Caco-2 (cell line): ENCODE data around the gene ATAD3B. TPM values are rescaled to one million over a fixed set of nuclear protein-coding genes. Genes with fewer than 3 reads are reported as not detected.
"Not testable (repeated sequence)": the region's sequence is repeated elsewhere in the genome, so short reads cannot be mapped to it uniquely, and the experiment has no call there.

Source experiments
- BruUV-seq: library from RNA; stranded (reverse); fragments of 400-500 nt; replicated peaks from 2 replicates; lab custom pipeline; 2021; lab: Mats Ljungman, UMichigan
- CTCF ChIA-PET: fragments of 300-600 bp; sonication (Branson Sonifier 250); formaldehyde crosslinking; loops from one replicate; lab custom pipeline; 2022; ENCODE audit warnings: antibody characterized with exemption; lab: Charles Lee
- POLR2A ChIA-PET: fragments of 300-600 bp; sonication (Branson Sonifier 250); formaldehyde crosslinking; loops from one replicate; lab custom pipeline; 2022; ENCODE audit warnings: antibody characterized with exemption; lab: Charles Lee
- DNase-seq, 2 experiments: peaks; one replicate each; pipeline versions ENCODE4 v3.0.0 to v3.0.0-alpha.2; 2020 to 2022
- H3K27me3 ChIP-seq: replicated peaks from 2 replicates; pipeline ENCODE4 v1.6.0; 2011; ENCODE audit warnings: low read length; ENCODE audit not compliant: control insufficient read depth, insufficient read depth
- H3K36me3 ChIP-seq: 2 replicates; pipeline ENCODE4 v1.5.1; 2011; ENCODE audit warnings: low read length; ENCODE audit not compliant: control insufficient read depth, insufficient read depth
- H3K4me1 ChIP-seq: fragments of 250-450 bp; sonication (Bioruptor Pico); 2 replicates; pipeline ENCODE4 v1.5.1; 2020; ENCODE audit warnings: mild to moderate bottlenecking
- H3K4me3 ChIP-seq: 2 replicates; pipeline ENCODE4 v1.5.1; 2011; ENCODE audit warnings: low read depth, mild to moderate bottlenecking, control low read depth, low read length
- H3K9me3 ChIP-seq: fragments of 250-450 bp; sonication (Bioruptor Pico); 2 replicates; pipeline ENCODE4 v1.5.1; 2020; ENCODE audit warnings: mild to moderate bottlenecking, moderate library complexity
- H3K27ac Mint-ChIP-seq: one replicate; pipeline ENCODE4 v1.8.0; 2022; ENCODE audit warnings: mixed read lengths; ENCODE audit not compliant: unreplicated experiment
- H3K27me3 Mint-ChIP-seq: one replicate; pipeline ENCODE4 v1.8.0; 2022; ENCODE audit warnings: mixed read lengths; ENCODE audit not compliant: insufficient read depth, unreplicated experiment
- H3K36me3 Mint-ChIP-seq: one replicate; pipeline ENCODE4 v1.8.0; 2022; ENCODE audit warnings: mild to moderate bottlenecking, mixed read lengths; ENCODE audit not compliant: insufficient read depth, unreplicated experiment
- H3K4me1 Mint-ChIP-seq: one replicate; pipeline ENCODE4 v1.8.0; 2022; ENCODE audit warnings: low read depth, mixed read lengths; ENCODE audit not compliant: unreplicated experiment
- H3K4me3 Mint-ChIP-seq: one replicate; pipeline ENCODE4 v1.8.0; 2022; ENCODE audit warnings: mild to moderate bottlenecking, moderate library complexity, mixed read lengths; ENCODE audit not compliant: unreplicated experiment
- H3K9me3 Mint-ChIP-seq: one replicate; pipeline ENCODE4 v1.8.0; 2022; ENCODE audit warnings: mixed read lengths; ENCODE audit not compliant: unreplicated experiment
- CTCF ChIP-seq, 2 experiments: fragments of 200-600 bp in 1 of 2; IDR thresholded peaks; 1 replicate in 1 of 2; 2 replicates in 1 of 2; pipeline versions ENCODE4 v1.5.1 to v1.8.0; 2011 to 2022; ENCODE audit warnings: antibody characterized with exemption in 1 of 2, control low read depth in 1 of 2, inconsistent platforms in 1 of 2, low read depth in 1 of 2, low read length in 1 of 2, mild to moderate bottlenecking in 1 of 2, moderate library complexity in 1 of 2; ENCODE audit not compliant: insufficient read depth in 1 of 2, severe bottlenecking in 1 of 2, unreplicated experiment in 1 of 2
- intact Hi-C: fragments of 100-400 bp; cut with micrococcal nuclease; formaldehyde crosslinking; loops from one replicate; pipeline ENCODE4 v1.10.0; 2022; ENCODE audit not compliant: unreplicated experiment
- total RNA-seq: library from RNA; stranded (reverse); gene quantifications from 2 replicates; pipeline ENCODE4 v1.2.3, GENCODE V29; 2022

ATAD3B gene
- total RNA-seq, 1 experiment from 2014 or later, result 48.1 TPM

GRCh38 chr1:1459156-1459555, 12.4 kb upstream of the ATAD3B start:
- H3K9me3 ChIP-seq, H3K27me3 Mint-ChIP-seq, BruUV-seq, DNase-seq, H3K36me3 ChIP-seq, H3K36me3 Mint-ChIP-seq, intact Hi-C loops, H3K9me3 Mint-ChIP-seq, H3K4me3 ChIP-seq, CTCF ChIA-PET, H3K4me1 Mint-ChIP-seq, H3K4me3 Mint-ChIP-seq, H3K4me1 ChIP-seq, POLR2A ChIA-PET, H3K27me3 ChIP-seq, H3K27ac Mint-ChIP-seq: not testable (repeated sequence)

- H3K4me3 Mint-ChIP-seq, H3K4me1 Mint-ChIP-seq, intact Hi-C loops, POLR2A ChIA-PET, H3K36me3 Mint-ChIP-seq, H3K36me3 ChIP-seq, H3K27me3 ChIP-seq, H3K9me3 Mint-ChIP-seq, H3K4me1 ChIP-seq, BruUV-seq, CTCF ChIA-PET, H3K9me3 ChIP-seq, H3K27me3 Mint-ChIP-seq, H3K27ac Mint-ChIP-seq, H3K4me3 ChIP-seq, DNase-seq: not testable (repeated sequence)
Observed at GRCh38 chr1:1459711-1460110, 11.9 kb upstream of the ATAD3B start.

GRCh38 chr1:1460540-1461130, 10.9 kb upstream of the ATAD3B start:
- DNase-seq, result no peak
- ChIA-PET CTCF (no interaction called here), POLR2A (no interaction called here)
- Mint-ChIP-seq H3K9me3 (no peaks in the 10 kb centered on the region), H3K36me3 (no peaks in the 10 kb centered on the region), H3K27me3 (no peaks in the 10 kb centered on the region), H3K27ac (no peak overlapping the region), H3K4me1 (no peaks in the 10 kb centered on the region), H3K4me3 (no peak overlapping the region)
- Histone ChIP-seq H3K9me3 (no peaks in the 10 kb centered on the region), H3K4me3 (no peak overlapping the region), H3K4me1 (no peaks in the 10 kb centered on the region), H3K36me3 (no peaks in the 10 kb centered on the region), H3K27me3 (no peaks in the 10 kb centered on the region)
- no TSS peak for BruUV-seq
- intact Hi-C loops, result no loop called here
- no peak for TF ChIP-seq CTCF (IDR thresholded peaks at IDR 0.05; ENCODE audit: insufficient read depth in 1 of 2, low read depth in 1 of 2, low read length in 1 of 2, severe bottlenecking in 1 of 2, unreplicated experiment in 1 of 2)

GRCh38 chr1:1461721-1462317, 9.7 kb upstream of the ATAD3B start:
- BruUV-seq, result no TSS peak
- CTCF ChIA-PET, result no interaction called here
- H3K9me3 Mint-ChIP-seq, result no peaks in the 10 kb centered on the region
- H3K4me1 Mint-ChIP-seq, result no peaks in the 10 kb centered on the region
- no peaks in the 10 kb centered on the region for H3K27me3 Mint-ChIP-seq
- intact Hi-C loops, result no loop called here
- H3K4me3 Mint-ChIP-seq, result no peak overlapping the region
- Histone ChIP-seq H3K4me3 (no peak overlapping the region), H3K9me3 (no peaks in the 10 kb centered on the region), H3K27me3 (no peaks in the 10 kb centered on the region), H3K36me3 (no peaks in the 10 kb centered on the region), H3K4me1 (no peaks in the 10 kb centered on the region)
- POLR2A ChIA-PET, result interaction anchor here (0.6 kb wide), 1 partner anchor 51 kb away, joined by 5 read pairs; no protein-coding TSS in a partner anchor
- H3K27ac Mint-ChIP-seq, result no peak overlapping the region
- no peak for TF ChIP-seq CTCF (IDR thresholded peaks at IDR 0.05; ENCODE audit: insufficient read depth in 1 of 2, low read depth in 1 of 2, low read length in 1 of 2, severe bottlenecking in 1 of 2, unreplicated experiment in 1 of 2)
- no peak for DNase-seq
- no peaks in the 10 kb centered on the region for H3K36me3 Mint-ChIP-seq
